Activated CD8-positive, alpha-beta T cell treated with anti-CD3 and anti-CD28 coated beads for 36 hours (primary cell): ENCODE data around the gene VSTM2L. TPM values are rescaled to one million over a fixed set of nuclear protein-coding genes. Genes with fewer than 3 reads are reported as not detected.
A peak's percentile ranks its signal among the peaks of the same experiment; 100 is the strongest.

Experiments
- ATAC-seq: fragments of 200-7000 bp; cut with Tn5 transposase; one replicate; pipeline ENCODE4 v1.10.0; 2021; ENCODE audit warnings: mild to moderate bottlenecking, moderate library complexity
- CTCF ChIA-PET: fragments of 350-600 bp; sonication (Branson Sonifier 250); formaldehyde crosslinking; loops from one replicate; lab custom pipeline; 2021; ENCODE audit warnings: antibody characterized with exemption; lab: Charles Lee
- POLR2A ChIA-PET: fragments of 350-600 bp; sonication (Branson Sonifier 250); formaldehyde crosslinking; loops from one replicate; lab custom pipeline; 2021; ENCODE audit warnings: antibody characterized with exemption; lab: Charles Lee
- DNase-seq: peaks from one replicate; pipeline ENCODE4 v3.0.0-alpha.2; 2020
- H3K27ac Mint-ChIP-seq: one replicate; pipeline ENCODE4 v1.8.0; 2021; ENCODE audit warnings: mild to moderate bottlenecking, mixed read lengths
- H3K27me3 Mint-ChIP-seq: one replicate; pipeline ENCODE4 v1.8.0; 2021; ENCODE audit warnings: mixed read lengths
- H3K36me3 Mint-ChIP-seq: one replicate; pipeline ENCODE4 v1.8.0; 2021; ENCODE audit warnings: low read depth, mixed read lengths
- H3K4me1 Mint-ChIP-seq: one replicate; pipeline ENCODE4 v1.8.0; 2021; ENCODE audit warnings: low read depth, mixed read lengths
- H3K4me3 Mint-ChIP-seq: one replicate; pipeline ENCODE4 v1.8.0; 2021; ENCODE audit warnings: mild to moderate bottlenecking, moderate library complexity, mixed read lengths
- H3K9me3 Mint-ChIP-seq: one replicate; pipeline ENCODE4 v1.8.0; 2021; ENCODE audit warnings: mixed read lengths
- intact Hi-C: fragments of 100-400 bp; cut with micrococcal nuclease; formaldehyde crosslinking; loops from one replicate; pipeline ENCODE4 v1.10.0; 2022
- total RNA-seq, 2 experiments: library from RNA; stranded (reverse); gene quantifications; one replicate each; pipeline ENCODE4 v1.2.3, GENCODE V29; 2021
- TF ChIP-seq, protein P1 (sequence below): fragments of 200-600 bp; IDR thresholded peaks from one replicate; pipeline ENCODE4 v1.8.0; 2022; ENCODE audit warnings: antibody characterized with exemption, mild to moderate bottlenecking

Gene VSTM2L
- total RNA-seq, 2 experiments from 2014 or later: not detected

DNA sequence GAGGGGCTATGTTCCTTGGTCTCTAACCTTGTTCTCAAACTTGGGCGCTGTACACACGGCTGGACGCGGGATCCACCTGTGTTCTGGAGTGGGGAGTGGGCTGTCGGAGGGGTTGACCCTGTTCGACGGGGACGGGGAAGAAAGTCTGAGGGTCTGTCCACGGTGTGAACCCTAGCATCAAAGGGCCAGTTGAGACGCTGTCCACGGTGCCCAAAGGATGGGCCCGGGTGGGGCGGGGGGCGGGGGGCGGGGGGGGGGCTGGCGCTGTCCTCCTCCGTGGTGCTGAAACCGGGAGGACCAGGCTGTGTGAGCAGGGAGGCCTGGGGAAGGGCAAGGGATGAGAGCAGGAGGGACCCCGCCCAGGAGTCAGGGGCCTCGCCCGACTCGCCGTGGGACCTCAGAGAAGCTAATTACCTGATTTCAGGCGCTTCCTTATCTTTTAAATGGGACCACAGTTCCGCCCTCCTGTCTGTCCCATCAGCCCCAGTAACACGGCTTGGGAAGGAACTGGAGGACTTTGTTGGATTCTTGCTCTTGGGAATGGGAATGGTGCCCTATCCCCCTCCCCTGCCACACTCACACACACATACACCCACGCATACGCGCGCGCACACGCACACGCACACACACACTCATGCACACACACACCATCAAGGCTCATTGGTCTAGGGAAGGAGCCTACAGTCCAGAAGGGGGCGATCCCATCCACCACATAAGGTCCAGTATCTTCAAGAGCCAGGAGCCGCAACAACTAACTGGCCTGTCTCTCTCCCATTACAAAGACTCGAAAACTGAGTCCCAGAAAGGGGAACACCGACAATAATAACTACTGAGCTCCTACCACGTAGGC, 1.0 kb upstream of the VSTM2L start:
- peaks cover 9% of the 10 kb centered on the region for H3K4me1 Mint-ChIP-seq
- ChIA-PET CTCF (interaction anchor here (0.6 to 1.2 kb wide), 2 partner anchors 13 to 47 kb away, joined by 3 read pairs; no protein-coding TSS in a partner anchor), POLR2A (interaction anchor here (0.9 kb wide), 1 partner anchor 17 kb away, joined by 4 read pairs; no protein-coding TSS in a partner anchor)
- H3K27me3 Mint-ChIP-seq: peaks cover 49% of the 10 kb centered on the region
- H3K27ac Mint-ChIP-seq: no peak overlapping the region
- no peaks in the 10 kb centered on the region for H3K36me3 Mint-ChIP-seq
- DNase-seq: peak; percentile 52
- peak; percentile 48 for ATAC-seq
- TF ChIP-seq, protein P1, sequence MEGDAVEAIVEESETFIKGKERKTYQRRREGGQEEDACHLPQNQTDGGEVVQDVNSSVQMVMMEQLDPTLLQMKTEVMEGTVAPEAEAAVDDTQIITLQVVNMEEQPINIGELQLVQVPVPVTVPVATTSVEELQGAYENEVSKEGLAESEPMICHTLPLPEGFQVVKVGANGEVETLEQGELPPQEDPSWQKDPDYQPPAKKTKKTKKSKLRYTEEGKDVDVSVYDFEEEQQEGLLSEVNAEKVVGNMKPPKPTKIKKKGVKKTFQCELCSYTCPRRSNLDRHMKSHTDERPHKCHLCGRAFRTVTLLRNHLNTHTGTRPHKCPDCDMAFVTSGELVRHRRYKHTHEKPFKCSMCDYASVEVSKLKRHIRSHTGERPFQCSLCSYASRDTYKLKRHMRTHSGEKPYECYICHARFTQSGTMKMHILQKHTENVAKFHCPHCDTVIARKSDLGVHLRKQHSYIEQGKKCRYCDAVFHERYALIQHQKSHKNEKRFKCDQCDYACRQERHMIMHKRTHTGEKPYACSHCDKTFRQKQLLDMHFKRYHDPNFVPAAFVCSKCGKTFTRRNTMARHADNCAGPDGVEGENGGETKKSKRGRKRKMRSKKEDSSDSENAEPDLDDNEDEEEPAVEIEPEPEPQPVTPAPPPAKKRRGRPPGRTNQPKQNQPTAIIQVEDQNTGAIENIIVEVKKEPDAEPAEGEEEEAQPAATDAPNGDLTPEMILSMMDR: no peak
- H3K9me3 Mint-ChIP-seq: no peaks in the 10 kb centered on the region
- H3K4me3 Mint-ChIP-seq: no peak overlapping the region
- intact Hi-C loops: no loop called here

DNA sequence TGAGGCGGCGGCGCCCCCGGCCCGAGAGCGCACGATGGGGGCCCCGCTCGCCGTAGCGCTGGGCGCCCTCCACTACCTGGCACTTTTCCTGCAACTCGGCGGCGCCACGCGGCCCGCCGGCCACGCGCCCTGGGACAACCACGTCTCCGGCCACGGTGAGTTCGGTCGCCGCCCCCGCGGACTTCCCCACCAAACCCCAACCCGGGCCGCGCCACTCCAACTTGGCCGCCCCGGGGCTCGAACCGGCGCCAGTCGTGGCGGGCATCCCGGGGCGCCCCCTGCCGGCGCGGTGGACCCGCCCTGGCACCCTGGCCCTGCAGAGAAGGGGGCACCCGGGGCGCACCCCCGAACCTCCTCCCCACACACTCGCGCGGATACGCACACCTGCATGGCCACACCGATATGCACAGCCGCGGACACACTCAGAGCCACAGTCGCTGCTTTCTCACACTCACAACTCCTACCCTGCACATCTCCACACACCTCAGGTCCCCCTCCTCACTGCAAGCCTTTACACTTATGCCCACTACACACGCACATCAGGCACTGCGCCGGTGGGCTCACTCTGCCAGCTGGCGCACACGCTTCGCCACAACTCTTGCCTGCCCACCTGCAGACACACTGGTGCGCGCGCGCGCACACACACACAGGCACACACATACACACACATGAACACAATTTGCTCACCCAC, 535 bp downstream of the VSTM2L start:
- H3K4me3 Mint-ChIP-seq: no peak overlapping the region
- DNase-seq: no peak
- TF ChIP-seq, protein P1: peak; percentile 58
- intact Hi-C loops: no loop called here
- ChIA-PET CTCF (no interaction called here), POLR2A (no interaction called here)
- no peaks in the 10 kb centered on the region for H3K9me3 Mint-ChIP-seq
- H3K27me3 Mint-ChIP-seq: peaks cover 53% of the 10 kb centered on the region
- H3K27ac Mint-ChIP-seq: no peak overlapping the region
- peaks cover 9% of the 10 kb centered on the region for H3K4me1 Mint-ChIP-seq
- no peak for ATAC-seq
- no peaks in the 10 kb centered on the region for H3K36me3 Mint-ChIP-seq

DNA sequence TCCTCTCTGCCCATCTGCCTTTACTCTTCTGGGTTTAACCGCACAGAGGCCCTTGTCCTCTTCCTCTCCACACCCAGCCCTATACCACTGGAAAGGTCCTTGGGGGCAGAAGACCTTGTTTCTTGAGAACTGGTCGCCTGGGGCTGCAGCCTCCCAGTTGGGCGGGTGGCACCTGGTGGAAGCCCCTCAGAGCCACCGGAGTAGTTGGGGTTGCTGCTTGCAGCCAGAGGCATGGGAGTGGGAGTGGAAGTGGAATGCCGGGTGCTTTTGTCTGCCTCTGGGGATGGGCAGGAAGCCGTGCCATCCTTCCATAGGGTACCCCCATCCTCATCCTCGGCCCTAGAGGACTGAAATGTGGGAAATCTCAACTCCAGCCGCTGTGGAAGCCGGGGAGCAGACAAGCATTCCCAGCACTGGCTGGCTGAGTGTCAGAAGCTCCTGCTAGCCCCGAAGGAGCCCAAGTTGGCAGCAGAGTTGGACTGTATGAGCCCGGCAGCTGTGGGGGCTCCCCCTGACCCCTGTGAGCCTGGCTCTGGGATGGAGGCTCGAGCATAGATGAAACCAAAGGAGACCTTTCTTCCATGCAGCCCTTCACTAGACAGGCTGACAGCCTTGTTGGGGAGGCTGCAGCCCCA, 1.2 kb downstream of the VSTM2L start:
- ChIA-PET CTCF (no interaction called here), POLR2A (no interaction called here)
- Mint-ChIP-seq H3K9me3 (no peaks in the 10 kb centered on the region), H3K36me3 (no peaks in the 10 kb centered on the region), H3K27ac (no peak overlapping the region), H3K4me3 (no peak overlapping the region), H3K4me1 (peaks cover 9% of the 10 kb centered on the region), H3K27me3 (peaks cover 58% of the 10 kb centered on the region)
- DNase-seq: no peak
- TF ChIP-seq, protein P1: no peak
- intact Hi-C loops: no loop called here
- ATAC-seq: no peak

DNA sequence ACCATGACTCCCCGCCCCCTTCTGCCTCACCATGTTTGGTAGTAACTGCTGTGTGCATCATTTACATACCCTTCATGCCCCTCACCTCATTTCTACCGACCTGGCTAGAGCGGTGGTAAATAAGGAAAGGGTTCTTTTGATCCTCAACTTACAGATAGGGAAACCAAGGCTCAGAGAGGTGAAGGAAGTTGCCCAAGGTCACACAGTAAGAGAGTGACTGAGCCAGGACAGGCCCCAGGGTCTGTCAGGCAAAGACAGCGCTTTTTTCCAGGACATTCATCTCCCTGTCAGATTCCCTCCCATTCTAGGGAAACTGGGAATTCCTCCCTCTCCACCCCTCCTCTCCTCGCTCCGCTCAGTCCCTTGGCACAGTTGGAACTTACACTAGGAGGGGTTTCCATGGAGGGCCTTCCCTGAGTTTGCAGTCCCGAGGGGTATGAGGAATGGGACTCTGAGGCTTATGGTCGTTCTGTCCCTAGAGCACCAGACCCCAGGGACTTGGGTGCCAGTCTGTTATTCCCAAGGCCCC, 2.0 kb downstream of the VSTM2L start:
- intact Hi-C loops: no loop called here

More for the DNA sequence above, 2.0 kb downstream of the VSTM2L start:
- Mint-ChIP-seq H3K36me3 (no peaks in the 10 kb centered on the region), H3K4me3 (no peak overlapping the region), H3K9me3 (no peaks in the 10 kb centered on the region), H3K27me3 (peaks cover 53% of the 10 kb centered on the region), H3K4me1 (peaks cover 9% of the 10 kb centered on the region), H3K27ac (no peak overlapping the region)
- TF ChIP-seq, protein P1: no peak
- ChIA-PET CTCF (interaction anchor here (1.5 kb wide), 1 partner anchor 13 kb away, joined by 4 read pairs; no protein-coding TSS in a partner anchor), POLR2A (no interaction called here)
- ATAC-seq (no peak), DNase-seq (no peak)
